ENCODE measurements around the gene H2BW1. TPM values are rescaled to one million over a fixed set of nuclear protein-coding genes. Genes with fewer than 3 reads are reported as not detected.

The H2BW1 gene, protein sequence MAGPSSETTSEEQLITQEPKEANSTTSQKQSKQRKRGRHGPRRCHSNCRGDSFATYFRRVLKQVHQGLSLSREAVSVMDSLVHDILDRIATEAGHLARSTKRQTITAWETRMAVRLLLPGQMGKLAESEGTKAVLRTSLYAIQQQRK
- total RNA-seq = not detected in 2 replicates

DNA sequence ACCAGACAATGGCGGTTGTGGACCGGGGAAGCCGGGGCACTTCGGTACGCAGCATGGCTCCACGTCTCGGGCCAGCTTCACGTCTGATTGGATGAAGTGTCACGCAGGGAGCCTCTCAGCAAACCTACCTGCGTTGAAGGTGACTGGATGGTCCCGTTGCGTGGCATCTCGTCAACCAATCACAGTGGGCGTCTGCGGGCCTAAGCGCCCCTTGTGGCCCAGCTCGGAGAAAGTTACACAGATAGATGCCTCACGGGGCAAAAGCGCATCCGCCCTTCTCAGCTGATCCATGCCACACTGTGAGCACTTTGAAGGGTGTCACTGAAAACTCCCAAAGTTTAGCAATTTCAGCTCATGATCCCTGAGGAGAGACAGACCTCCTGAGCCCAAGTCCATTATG, at the start of gene H2BW1:
Gene H2BW1, minus strand, starts transcription at position 103 of the 400 bp plus-strand sequence. CDS start 132 bp downstream, outside the sequence.

DNA sequence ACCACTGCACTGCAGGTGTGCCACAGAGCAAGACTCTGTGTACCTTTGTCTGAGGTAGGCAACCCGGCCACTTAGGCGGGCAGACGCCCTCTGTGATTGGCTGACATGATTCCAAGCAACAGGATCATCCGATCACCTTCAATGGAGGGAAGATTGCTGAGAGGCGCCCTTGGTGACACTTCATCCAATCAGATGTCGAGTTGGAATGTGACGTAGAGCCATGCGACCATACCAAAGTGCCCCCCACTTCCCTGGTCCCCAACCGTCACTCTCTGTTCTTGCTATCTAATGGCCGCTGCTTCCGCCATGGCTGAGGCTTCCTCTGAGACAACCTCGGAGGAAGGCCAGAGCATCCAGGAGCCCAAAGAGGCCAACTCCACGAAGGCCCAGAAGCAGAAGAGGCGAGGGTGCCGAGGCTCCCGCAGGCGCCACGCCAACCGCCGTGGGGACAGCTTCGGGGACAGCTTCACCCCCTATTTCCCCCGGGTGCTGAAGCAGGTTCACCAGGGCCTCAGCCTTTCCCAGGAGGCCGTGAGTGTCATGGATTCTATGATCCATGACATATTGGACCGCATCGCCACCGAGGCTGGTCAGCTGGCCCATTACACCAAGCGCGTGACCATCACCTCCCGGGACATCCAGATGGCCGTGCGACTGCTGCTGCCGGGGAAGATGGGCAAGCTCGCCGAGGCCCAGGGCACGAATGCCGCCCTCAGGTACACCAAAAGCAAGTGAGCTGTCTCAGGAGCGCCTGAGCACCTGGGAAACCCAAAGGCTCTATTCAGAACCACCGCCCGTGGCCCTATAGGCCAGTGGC, 26.4 kb upstream of the H2BW1 start, which contains the start of gene H2BW2:
Gene H2BW2, plus strand, starts transcription at position 268 of the 817 bp plus-strand sequence. Its CDS starts 39 bp downstream, at position 307.

DNA sequence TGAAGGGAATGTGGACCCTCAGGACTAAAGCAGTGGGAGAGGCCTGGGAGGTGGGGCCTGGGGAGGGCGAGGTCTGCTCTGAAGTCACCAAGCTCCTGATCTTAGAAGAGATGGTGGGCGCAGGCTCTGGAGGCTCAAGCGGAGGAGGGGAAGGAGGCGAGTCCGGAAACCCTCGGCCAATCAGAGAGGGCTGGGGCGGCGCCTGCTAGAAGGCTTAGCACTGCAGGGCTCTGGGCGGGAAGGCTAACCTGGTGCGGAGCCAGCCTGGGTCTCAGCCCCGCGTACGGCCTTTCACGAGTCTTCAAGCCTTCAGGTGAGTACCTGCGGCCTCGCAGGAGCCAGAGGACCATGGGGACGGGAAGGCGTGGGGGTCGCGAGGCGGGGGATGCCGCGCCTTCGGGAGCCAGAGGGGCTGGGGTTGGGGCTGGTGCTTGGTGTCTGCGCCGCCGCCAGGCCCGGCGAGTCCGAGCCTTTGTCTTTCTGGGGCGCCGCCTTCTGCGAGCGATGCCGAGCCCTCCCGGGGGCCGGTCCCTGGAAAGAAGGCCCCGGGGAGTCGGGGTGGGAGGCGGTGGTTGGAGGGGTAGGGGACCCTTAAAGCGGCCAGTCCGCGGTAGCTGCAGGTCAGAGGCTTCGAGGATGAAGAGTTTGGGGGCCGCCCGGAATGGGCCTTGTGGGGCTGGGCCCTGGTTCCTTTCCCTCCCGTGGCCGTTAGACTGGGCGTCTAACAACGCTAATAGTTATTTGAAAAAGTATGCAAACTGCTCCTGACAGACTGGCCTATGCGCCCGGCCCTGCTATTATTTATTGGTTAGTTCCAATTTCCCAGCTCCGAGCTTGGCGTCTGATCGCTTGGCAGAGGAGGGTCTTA, 50.9 kb downstream of the H2BW1 start, which contains the start of gene TMSB15B:
Gene TMSB15B, plus strand, starts transcription at position 217 of the 868 bp plus-strand sequence.

Other genes with a start within 250 kb of the H2BW1 start
- not detected in 2 replicates for gene PLP1, start 236.9 kb downstream of the H2BW1 start, total RNA-seq
- gene RAB9B, start 181.5 kb downstream of the H2BW1 start, total RNA-seq = 0.14 TPM in 1 of 2 replicates, not detected in the other
- gene TMSB15B, start 51.1 kb downstream of the H2BW1 start, total RNA-seq = 0.57 TPM in 1 of 2 replicates, not detected in the other
- gene H2BW2, start 26.2 kb upstream of the H2BW1 start, total RNA-seq = not detected in 2 replicates
- gene TMSB15C, start 62.5 kb upstream of the H2BW1 start, total RNA-seq = 0.22 and 1.1 TPM in 2 replicates
- under 0.01 and 0.29 TPM in 2 replicates for gene ZCCHC18, start 98.8 kb upstream of the H2BW1 start, total RNA-seq
- 8.2 and 9.8 TPM in 2 replicates for gene SLC25A53, start 143.3 kb upstream of the H2BW1 start, total RNA-seq
- gene FAM199X, start 152.7 kb upstream of the H2BW1 start, total RNA-seq = 13.6 and 32.2 TPM in 2 replicates
- gene ESX1, start 241.2 kb upstream of the H2BW1 start, total RNA-seq = not detected in 2 replicates